Adrenal gland (tissue), 12 donors: ENCODE data around the gene DNAAF1. TPM values are rescaled to one million over a fixed set of nuclear protein-coding genes. Genes with fewer than 3 reads are reported as not detected.
A peak's percentile ranks its signal among the peaks of the same experiment; 100 is the strongest.

Experiments used
- DNase-seq, 7 donors: peaks; one replicate each; pipeline ENCODE4 v3.0.0-alpha.2; 2019 to 2020
- H3K27ac ChIP-seq, 5 donors: fragments of 200-600 bp; sonication (generic) in 4 of 5; 1 replicate in 3 of 5; 2 replicates in 2 of 5; pipeline versions ENCODE4 v1.5.1 to v1.8.0; 2016 to 2020; ENCODE audit warnings: mild to moderate bottlenecking in 1 of 5
- H3K27me3 ChIP-seq: fragments of 200-600 bp; 2 replicates; pipeline ENCODE4 v1.8.0; 2021
- H3K36me3 ChIP-seq, 2 donors: fragments of 200-600 bp; replicated peaks in 1 of 2; 1 replicate in 1 of 2; 2 replicates in 1 of 2; pipeline versions ENCODE4 v1.5.1 to v1.8.0; 2018 to 2022
- H3K4me1 ChIP-seq, 2 donors: fragments of 200-600 bp; replicated peaks in 1 of 2; 1 replicate in 1 of 2; 2 replicates in 1 of 2; pipeline versions ENCODE4 v1.5.1 to v1.8.0; 2018 to 2021
- H3K4me3 ChIP-seq, 4 donors: fragments of 200-600 bp; sonication (generic) in 3 of 4; one replicate each; pipeline ENCODE4 v1.5.1; 2016 to 2018
- H3K9me3 ChIP-seq, 3 donors: fragments of 200-600 bp; sonication (generic) in 1 of 3; replicated peaks in 1 of 3; 1 replicate in 2 of 3; 2 replicates in 1 of 3; pipeline versions ENCODE4 v1.5.1 to v1.8.0; 2016 to 2021
- CTCF ChIP-seq, 6 experiments: fragments of 450-650 bp in 4 of 6; fragments of 200-600 bp in 2 of 6; sonication (generic) in 1 of 6; IDR thresholded peaks; 1 replicate in 5 of 6; 2 replicates in 1 of 6; pipeline versions ENCODE4 v1.5.1 to v1.8.0; 2016 to 2021; ENCODE audit warnings: antibody characterized with exemption in 6 of 6, mild to moderate bottlenecking in 2 of 6, moderate library complexity in 1 of 6
- POLR2A ChIP-seq, 2 donors: fragments of 450-650 bp; IDR thresholded peaks; one replicate each; pipeline ENCODE4 v1.6.1; 2017; ENCODE audit warnings: antibody characterized with exemption in 2 of 2, mild to moderate bottlenecking in 2 of 2, moderate library complexity in 1 of 2
- WGBS, 4 donors: extraction: QIAGEN DNeasy Blood & Tissue Kit in 2 of 4; methylation state at CpG; one replicate each; pipeline versions ENCODE4 v1.1.5 to v1.1.7; 2013 to 2017; 5-methylcytosine and 5-hydroxymethylcytosine counted together
- intact Hi-C, 2 donors: fragments of 100-400 bp; cut with DNase I; formaldehyde crosslinking; loops; one replicate each; pipeline versions ENCODE4 v1.14.1 to v1.15.0; 2022 to 2023
- polyA plus RNA-seq, 3 donors: library from polyadenylated mRNA; stranded (reverse); fragments of 200-250 nt in 2 of 3; fragments of 350-450 nt in 1 of 3; fragmentation: Illumina TruSeq in 1 of 3; extraction: RNeasy Lipid Tissue Mini Kit (QIAGEN cat#74804) in 1 of 3; gene quantifications; one replicate each; pipeline ENCODE4 v1.2.3, GENCODE V29; 2013 to 2014
- total RNA-seq, 9 donors: library from RNA; depleted of rRNA in 4 of 9; stranded (reverse); fragments of >200 nt in 4 of 9; fragments of 120-200 nt in 1 of 9; fragmentation: NEBNext Ultra II Directional in 1 of 9; extraction: Animal tissue kit (Norgen Biotek cat#: 25700) in 1 of 9; gene quantifications; one replicate each; pipeline versions ENCODE4 v1.1.0 to v1.2.4, GENCODE V29; 2013 to 2023
- donor health status: healthy with polysubstance abuse.
- donor health status: Bipolar disorder and iron deficiency.
- donor health status: DM: yes; HTN: yes; CAD: no.
- donor health status: DM: no; HTN: no; CAD: no.
- donor health status: DM: no; HTN: no; CAD: no.
- donor health status: DM: yes; HTN: yes; CAD: no.

The DNAAF1 gene
- total and polyA plus RNA-seq, 12 donors, result 0.67 to 17.9 (median 2.4) TPM

- Histone ChIP-seq H3K27ac (peak within 1 kb of the TSS in 4 of 5 donors; percentile 7 to 79 (median 50)), H3K4me3 (peak within 1 kb of the TSS; percentile 24 to 89 (median 68)), H3K9me3 (no peaks in the 10 kb centered on the region), H3K27me3 (no peaks in the 10 kb centered on the region), H3K4me1 (peaks cover 8 to 16% of the 10 kb centered on the region in 2 donors), H3K36me3 (peaks cover 0 to 15% of the 10 kb centered on the region in 2 donors)
- intact Hi-C loops, result loop anchor here in 1 of 2 donors (10.0 kb wide), 2 partner anchors 102 to 222 kb away; partner anchors contain the start of gene NECAB2
- peak; percentile 87 to 98 (median 93) for DNase-seq
- WGBS, 4 donors, result 2 to 11% (median 7%) methylated on average over 9 to 55 of the region's 55 CpGs
- TF ChIP-seq CTCF (IDR thresholded peaks at IDR 0.05) (peak; percentile 80 to 96 (median 92)), POLR2A (IDR thresholded peaks at IDR 0.05) (peak in 1 of 2 donors; percentile 28)
These were observed 41.8 kb downstream of the DNAAF1 start, which contains the start of gene TAF1C for GRCh38 chr16:84186685-84187437. TAF1C (minus strand) TSS chr16:84187057; CDS start chr16:84184988, 2,069 bp downstream.

- Histone ChIP-seq H3K4me3 (no peak within 1 kb of the TSS), H3K4me1 (peaks cover 4 to 6% of the 10 kb centered on the region in 2 donors), H3K36me3 (no peaks in the 10 kb centered on the region), H3K27me3 (no peaks in the 10 kb centered on the region), H3K9me3 (no peaks in the 10 kb centered on the region), H3K27ac (no peak within 1 kb of the TSS)
- no peak for TF ChIP-seq POLR2A (IDR thresholded peaks at IDR 0.05)
- TF ChIP-seq CTCF (IDR thresholded peaks at IDR 0.05), result no peak
- 80 to 90% (median 89%) methylated on average over 7 to 47 of the region's 47 CpGs for WGBS, 4 donors
- intact Hi-C loops, result no loop called here
- no peak for DNase-seq
These were observed 45.8 kb downstream of the DNAAF1 start, which contains the start of gene ADAD2 for GRCh38 chr16:84190731-84191388. ADAD2 (plus strand) TSS chr16:84191157; CDS start chr16:84191231, 74 bp downstream.

- Histone ChIP-seq H3K27ac (no peak overlapping the region), H3K36me3 (no peaks in the 10 kb centered on the region), H3K9me3 (no peaks in the 10 kb centered on the region), H3K4me3 (no peak overlapping the region), H3K4me1 (no peaks in the 10 kb centered on the region), H3K27me3 (no peaks in the 10 kb centered on the region)
- 78 to 93% (median 90%) methylated on average over 7 to 16 of the region's 16 CpGs for WGBS, 4 donors
- intact Hi-C loops, result no loop called here
- no peak for DNase-seq
- TF ChIP-seq CTCF (IDR thresholded peaks at IDR 0.05) (no peak), POLR2A (IDR thresholded peaks at IDR 0.05) (no peak)
These were observed 46.4 kb downstream of the DNAAF1 start for GRCh38 chr16:84191466-84191865.

DNA sequence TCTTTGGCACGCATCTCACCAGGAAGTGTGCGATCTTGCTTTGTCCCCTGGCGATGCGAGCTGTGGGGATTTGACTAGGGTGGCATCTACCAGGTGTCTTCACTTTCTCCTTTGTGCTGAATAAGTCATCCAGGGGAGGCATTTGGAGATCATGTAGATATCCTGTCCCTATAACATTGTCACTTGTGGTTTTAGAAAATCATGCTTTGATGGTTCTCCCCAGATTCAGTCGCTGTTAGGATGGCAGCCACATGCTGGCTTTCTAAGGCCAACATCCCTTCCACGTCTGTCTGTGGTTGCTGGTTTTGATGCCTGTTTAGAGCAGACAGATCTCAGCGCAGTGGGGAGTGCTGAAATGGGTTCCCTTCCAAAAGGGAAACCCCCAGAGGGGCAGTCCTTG is 48.4 kb downstream of the DNAAF1 start:
- H3K36me3 ChIP-seq, result no peaks in the 10 kb centered on the region
- H3K4me1 ChIP-seq, result no peaks in the 10 kb centered on the region
- no peak overlapping the region for H3K27ac ChIP-seq
- WGBS, 4 donors, result 80 to 92% (median 84%) methylated on average over 7 of the region's 7 CpGs
- intact Hi-C loops, result no loop called here
- no peak for DNase-seq
- H3K27me3 ChIP-seq, result no peaks in the 10 kb centered on the region
- TF ChIP-seq CTCF (IDR thresholded peaks at IDR 0.05), result no peak
- TF ChIP-seq POLR2A (IDR thresholded peaks at IDR 0.05), result no peak
- H3K9me3 ChIP-seq, result no peaks in the 10 kb centered on the region
- H3K4me3 ChIP-seq, result no peak overlapping the region
